ENCODE data around the gene NPIPB6. TPM values are rescaled to one million over a fixed set of nuclear protein-coding genes. Genes with fewer than 3 reads are reported as not detected.

The NPIPB6 gene
- total RNA-seq, 1 donor from 2014 or later, result 0.82 TPM

DNA sequence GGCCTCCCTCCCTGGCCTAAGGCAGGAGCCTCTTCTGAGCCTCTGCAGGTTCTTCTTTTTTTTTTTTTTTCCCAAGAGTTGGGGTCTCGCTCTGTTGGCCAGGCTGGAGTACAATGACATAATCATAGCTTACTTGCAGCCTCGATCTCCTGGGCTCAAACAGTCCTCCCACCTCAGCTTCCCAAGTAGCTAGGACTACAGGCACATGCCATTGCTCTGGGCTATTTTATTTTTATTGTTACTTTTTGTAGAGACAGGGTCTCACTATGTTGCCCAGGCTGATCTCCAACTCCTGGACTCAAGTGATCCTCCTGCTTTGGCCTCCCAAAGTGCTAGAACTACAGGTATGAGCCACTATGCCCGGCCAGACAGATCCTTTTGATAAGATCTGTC lies 38.4 kb downstream of the NPIPB6 start:
- DNase-seq (ENCODE audit: low spot score in 2 of 2) (no peak), FAIRE-seq (no peak)

DNA sequence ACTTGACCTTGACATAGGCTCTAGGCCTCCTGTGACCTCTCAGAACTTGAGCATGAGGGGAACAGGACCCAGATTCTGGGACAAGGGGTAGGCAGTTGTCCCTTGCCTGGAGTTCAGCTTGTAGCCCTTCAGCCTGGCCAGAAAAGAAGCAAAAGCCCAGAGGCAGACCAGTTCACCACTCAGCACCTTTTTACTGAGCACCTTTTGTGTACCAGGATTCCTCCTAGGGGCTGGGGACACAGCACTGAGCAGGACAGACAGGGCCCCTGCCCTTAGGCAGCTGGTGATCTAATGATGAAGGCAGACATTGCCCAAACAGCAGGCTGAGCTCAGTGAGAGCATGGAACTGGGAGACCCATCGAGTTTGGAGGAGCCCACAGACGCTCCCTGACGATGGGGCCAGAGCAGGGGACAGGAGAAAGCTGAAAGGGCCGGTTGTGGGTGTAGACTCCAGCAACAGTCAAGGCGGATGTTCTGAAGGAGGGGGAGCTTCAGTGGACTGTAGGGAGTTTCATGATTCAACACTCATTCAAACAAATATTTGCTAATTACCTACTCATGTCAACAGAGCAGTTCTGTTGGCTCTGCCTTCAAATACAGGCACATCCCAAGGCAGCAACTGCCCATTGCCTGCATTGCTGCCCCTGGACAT lies 38.9 kb downstream of the NPIPB6 start:
- FAIRE-seq (no peak), DNase-seq (ENCODE audit: low spot score in 2 of 2) (no peak)

DNA sequence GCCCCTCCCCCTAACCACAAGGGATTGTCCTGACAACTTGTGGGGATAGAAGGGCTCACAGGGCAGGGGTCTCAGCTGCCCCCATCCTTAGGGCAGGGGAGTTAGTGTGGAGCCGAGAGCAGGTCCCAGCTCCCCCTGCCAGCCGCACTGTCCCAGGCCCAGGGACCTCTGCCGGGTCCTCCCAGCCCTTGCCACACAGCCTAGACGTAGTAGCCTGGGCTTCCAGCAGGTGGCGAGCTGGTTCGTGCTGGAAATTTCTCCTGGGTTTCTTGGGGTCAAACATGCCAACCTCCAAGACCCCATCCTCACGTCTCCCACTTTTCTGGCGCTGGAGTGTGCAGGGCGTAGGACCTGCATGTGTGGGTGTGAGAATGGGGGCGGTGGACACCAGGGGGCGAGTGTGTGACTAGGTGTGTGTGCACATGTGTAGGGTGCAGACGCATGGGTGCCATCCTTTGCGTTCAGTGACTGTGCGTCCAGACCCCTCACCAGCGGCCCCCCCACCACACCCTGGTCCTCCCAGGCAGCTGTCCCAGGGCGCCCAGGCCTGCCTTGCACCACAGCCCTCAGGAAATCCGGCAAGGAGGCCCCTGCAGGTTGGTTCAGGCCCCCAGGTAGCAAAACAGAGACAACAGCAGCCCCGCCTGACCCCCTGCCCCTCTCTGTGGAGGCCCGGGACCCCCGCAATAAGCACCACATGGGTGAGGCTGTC lies 41.5 kb downstream of the NPIPB6 start:
- FAIRE-seq (no peak), DNase-seq (ENCODE audit: low spot score in 2 of 2) (peak in 1 of 2 donors; percentile 47)

GRCh38 chr16:28320741-28321140 lies 42.6 kb downstream of the NPIPB6 start:
- DNase-seq (ENCODE audit: low spot score in 2 of 2), result no peak
- no peak for FAIRE-seq

GRCh38 chr16:28320023-28320561 lies 43.2 kb downstream of the NPIPB6 start:
- no peak for DNase-seq (ENCODE audit: low spot score in 2 of 2)
- no peak for FAIRE-seq

DNA sequence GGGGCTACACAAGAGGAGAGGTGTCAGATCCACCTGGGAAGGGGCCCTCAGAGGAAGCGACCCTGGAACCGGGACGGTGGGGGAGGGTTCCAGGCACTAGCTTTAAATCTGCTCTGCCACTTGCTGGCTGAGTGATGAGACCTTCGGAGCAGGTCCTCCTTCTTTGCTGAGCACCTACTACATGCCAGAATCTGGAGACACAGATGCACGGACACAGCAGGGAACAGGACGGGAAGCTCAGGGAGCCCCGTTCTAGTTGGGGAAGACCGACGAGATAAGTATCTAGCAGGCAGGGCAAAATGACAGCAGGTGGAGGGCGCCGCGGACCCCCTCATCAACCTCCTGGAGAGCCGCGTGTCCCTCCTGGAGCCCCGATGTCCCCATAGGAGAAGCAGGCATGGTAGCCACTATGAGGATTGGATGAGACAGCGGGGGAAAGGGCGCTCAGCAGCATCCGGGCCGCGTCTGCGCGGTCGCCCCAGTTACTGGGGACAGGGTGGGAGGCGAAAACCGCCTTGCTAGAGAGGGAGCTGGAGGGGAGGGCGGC lies 43.8 kb downstream of the NPIPB6 start:
- DNase-seq (ENCODE audit: low spot score in 2 of 2), result no peak
- no peak for FAIRE-seq

DNA sequence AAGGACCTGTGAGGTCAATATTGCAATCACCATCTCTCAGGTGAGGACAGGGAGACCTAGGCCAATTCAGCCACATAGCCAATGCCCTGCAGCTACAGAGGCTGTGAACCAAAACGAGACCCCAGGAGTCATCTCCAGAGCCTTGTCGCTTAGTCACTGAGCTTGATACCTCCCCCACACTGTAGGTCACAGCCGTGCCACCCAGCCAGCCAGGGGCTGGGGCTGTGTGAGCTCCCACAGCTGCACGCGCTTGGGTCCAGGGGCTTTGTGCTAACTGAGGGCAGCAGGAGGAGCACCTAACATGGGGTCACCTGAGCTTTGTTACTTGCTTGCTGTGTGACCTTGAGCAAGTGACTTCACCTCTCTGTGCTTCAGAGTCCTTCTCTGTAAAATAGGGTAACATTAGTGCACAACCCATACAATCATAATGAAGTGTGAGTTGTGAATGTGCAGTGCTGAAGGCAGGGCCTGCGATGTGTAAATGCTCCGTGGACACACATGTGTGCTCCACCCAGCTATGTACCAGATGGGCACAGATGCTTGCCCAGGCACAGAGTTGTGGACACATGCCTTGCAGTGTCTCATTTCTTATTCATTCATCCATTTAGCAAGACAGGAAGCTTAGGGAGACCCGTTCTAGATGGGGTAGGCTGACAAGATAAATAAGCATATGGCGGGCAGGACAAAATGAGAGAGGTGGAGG lies 45.1 kb downstream of the NPIPB6 start:
- FAIRE-seq (no peak), DNase-seq (ENCODE audit: low spot score in 2 of 2) (no peak)

- DNase-seq (ENCODE audit: low spot score in 2 of 2) (peak; percentile 49 to 75), FAIRE-seq (no peak)
Measured at GRCh38 chr16:28317040-28317880, 46.0 kb downstream of the NPIPB6 start.

DNA sequence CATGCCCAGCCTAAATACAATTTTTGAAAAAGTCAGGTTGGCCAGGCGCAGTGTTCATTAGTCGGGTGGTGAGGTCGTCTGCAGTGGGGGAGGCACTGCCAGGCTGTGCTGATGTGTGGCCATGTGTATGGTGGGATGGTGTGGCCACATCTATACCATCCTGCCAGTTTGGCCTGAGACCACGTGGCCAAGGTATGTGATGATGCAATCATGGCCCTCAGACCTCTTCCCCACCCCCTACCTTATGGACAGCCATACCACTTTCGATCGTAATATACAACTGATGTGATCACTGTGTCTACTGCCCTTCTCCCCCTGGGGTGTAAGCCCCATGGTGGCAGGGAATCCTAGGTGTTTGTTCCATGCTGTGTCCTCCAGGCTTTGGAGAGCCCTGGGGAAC lies 47.3 kb downstream of the NPIPB6 start:
- FAIRE-seq (no peak), DNase-seq (ENCODE audit: low spot score in 2 of 2) (no peak)

GRCh38 chr16:28313587-28313986 lies 49.7 kb downstream of the NPIPB6 start:
- no peak for FAIRE-seq
- no peak for DNase-seq (ENCODE audit: low spot score in 2 of 2)

DNA sequence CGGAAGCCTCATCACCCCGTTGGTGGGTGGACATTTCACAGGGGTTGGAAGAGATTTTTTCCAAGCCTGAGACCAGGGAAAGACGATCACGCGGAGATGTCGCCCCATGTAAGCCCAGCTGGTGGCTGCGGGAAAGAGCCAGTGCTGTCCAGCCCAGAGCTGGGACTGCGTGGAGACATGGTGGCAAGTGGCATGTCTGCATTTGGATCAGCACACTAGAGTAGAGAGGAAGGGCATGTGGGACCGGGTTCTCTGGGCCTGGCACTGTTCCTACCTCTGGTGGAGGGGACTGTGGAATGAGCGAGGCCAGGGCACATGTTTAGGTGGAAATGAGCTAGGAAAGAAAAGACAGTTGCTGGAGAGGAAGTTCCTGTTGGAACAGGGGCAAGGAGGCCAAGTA lies 51.0 kb downstream of the NPIPB6 start:
- DNase-seq (ENCODE audit: low spot score in 2 of 2) (no peak), FAIRE-seq (no peak)

GRCh38 chr16:28311913-28312312 lies 51.4 kb downstream of the NPIPB6 start:
- FAIRE-seq (no peak), DNase-seq (ENCODE audit: low spot score in 2 of 2) (no peak)

DNA sequence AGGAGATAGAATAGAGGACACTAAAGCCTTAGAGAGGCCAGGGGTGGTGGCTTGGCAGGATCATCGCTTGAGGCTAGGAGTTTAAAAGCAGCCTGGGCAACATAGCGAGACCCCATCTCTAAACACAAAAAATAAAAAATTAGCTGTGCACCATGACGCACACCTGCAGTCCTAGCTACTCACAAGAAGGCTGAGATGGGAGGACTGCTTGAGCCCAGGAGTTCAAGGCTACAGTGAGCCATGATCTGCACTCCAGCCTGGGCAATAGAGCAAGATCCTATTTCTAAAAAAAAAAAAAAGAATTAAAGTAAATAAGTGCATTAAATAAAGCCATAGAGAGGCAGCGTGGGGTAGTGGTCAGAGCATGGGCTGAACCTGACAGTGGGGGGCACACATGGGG lies 51.9 kb downstream of the NPIPB6 start:
- DNase-seq (ENCODE audit: low spot score in 2 of 2) (no peak), FAIRE-seq (no peak)

GRCh38 chr16:28310796-28311195 lies 52.5 kb downstream of the NPIPB6 start:
- DNase-seq (ENCODE audit: low spot score in 2 of 2) (no peak), FAIRE-seq (no peak)

DNA sequence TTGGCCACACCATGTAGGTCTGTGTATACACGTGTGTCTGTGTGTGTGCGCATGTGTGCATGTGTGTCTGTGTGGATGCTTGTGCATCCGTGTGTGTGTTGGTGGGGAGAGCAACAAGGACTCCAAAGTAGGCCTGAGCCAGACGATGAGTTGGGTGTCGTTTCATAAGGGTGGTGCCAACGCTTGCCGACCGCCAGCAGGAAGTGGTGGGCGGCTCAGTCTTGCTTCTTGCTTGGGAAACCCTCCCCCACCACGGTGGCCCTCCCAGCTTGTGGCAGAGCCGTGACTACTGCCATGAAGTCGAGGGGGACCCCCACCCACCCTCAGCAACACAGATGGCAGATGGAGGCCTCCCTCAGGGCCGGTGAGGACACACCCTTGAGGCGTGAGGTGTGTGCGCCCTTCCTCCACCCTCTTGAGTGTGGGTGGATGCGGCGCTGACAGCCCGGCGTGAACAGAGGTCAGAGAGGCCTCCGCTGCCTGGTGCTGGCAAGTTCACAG lies 53.4 kb downstream of the NPIPB6 start:
- FAIRE-seq, result no peak

DNA sequence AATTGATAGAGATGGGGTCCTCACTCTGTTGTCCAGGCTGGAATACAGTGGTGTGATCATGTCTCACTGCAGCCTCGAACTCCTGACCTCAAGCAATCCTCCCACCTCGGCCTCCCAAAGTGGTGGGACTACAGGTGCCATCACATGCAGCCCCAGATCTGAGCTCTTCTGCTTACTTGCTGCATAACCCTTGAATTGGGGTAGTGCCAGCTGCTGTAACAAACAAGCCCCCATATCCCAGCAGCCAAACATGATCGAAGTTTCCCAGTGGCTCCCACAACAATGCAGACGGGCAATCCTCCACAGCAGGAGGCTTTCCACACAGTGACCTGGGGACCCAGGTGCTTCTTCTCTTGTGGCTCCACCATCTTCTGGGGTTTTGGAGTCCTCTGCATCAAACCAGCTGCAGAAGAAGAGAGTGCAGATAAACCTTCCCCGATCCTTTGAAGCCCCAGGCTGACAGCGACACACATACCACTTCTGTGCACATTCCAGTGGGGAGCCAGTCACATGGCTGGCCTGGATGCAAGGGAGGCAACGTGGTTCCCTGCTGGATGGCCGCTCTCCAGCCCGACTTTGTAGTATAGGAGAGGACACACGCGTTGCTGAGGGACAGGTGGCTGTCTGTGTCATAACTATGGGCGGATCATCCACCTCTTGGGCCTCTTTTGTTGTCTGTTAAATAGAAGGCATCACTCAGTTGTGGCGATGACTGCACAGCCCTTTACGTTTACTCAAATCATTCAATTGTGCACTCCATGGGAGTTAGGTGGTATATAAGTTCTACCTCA lies 54.3 kb downstream of the NPIPB6 start:
- FAIRE-seq (no peak), DNase-seq (ENCODE audit: low spot score in 2 of 2) (no peak)

More for the DNA sequence above, 53.4 kb downstream of the NPIPB6 start:
- DNase-seq (ENCODE audit: low spot score in 2 of 2), result no peak

DNA sequence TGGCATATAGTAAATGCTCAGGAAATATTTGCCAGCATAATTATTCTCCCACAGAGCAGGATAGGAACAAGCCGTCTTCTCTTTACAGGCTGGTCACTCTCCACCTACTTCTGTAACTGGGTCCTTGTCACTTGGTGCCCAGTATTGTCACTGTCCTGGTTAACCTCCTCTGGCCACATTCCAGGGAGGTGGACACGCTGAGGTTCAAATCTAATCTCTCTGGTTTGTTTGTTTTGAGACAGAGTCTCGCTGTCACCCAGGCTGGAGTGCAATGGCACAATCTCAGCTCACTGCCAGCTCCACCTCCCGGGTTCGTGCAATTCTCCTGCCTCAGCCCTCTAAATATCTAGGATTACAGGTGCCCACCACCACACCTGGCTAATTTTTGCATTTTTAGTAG lies 55.4 kb downstream of the NPIPB6 start:
- DNase-seq (ENCODE audit: low spot score in 2 of 2) (no peak), FAIRE-seq (no peak)

- FAIRE-seq (no peak), DNase-seq (ENCODE audit: low spot score in 2 of 2) (no peak)
Measured at GRCh38 chr16:28304214-28304613, 59.1 kb downstream of the NPIPB6 start.

- FAIRE-seq (no peak), DNase-seq (ENCODE audit: low spot score in 2 of 2) (no peak)
Measured at GRCh38 chr16:28303132-28303531, 60.2 kb downstream of the NPIPB6 start.
